NCI-H526 (cell line): ENCODE results near the gene PDE6D.

Experiments used
- DNase-seq, 2 experiments: peaks; one replicate each; lab custom pipeline; 2025; lab: John Stamatoyannopoulos, UW

The PDE6D gene

GRCh38 chr2:231707625-231707926, 73.5 kb downstream of the PDE6D start:
- DNase-seq, result peak in 1 of 2 experiments; percentile 80

GRCh38 chr2:231706731-231707624, 74.1 kb downstream of the PDE6D start:
- peak; percentile 96 to 98 for DNase-seq

DNA sequence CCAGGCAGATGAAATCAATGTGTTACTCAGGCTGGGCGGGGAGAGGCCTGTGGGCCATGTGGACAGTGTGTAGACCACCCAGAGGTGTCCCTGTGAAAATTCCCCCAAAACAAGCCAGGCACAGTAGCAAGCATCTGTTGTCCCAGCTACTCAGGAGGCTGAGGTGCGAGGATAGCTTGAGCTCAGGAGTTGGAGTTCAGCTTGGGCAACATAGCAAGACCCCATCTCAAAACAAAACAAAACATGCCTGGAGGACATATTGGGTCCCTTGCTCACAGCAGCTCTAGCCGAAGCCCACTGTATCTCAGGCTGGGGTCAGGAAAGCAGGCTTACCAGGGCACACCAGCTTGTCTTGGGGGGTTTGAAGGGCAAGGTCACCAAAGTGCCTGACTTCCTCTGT, 77.1 kb downstream of the PDE6D start:
- no peak for DNase-seq

GRCh38 chr2:231701456-231702373, 79.4 kb downstream of the PDE6D start:
- peak in 1 of 2 experiments; percentile 47 for DNase-seq

GRCh38 chr2:231699006-231699405, 82.1 kb downstream of the PDE6D start:
- no peak for DNase-seq

DNA sequence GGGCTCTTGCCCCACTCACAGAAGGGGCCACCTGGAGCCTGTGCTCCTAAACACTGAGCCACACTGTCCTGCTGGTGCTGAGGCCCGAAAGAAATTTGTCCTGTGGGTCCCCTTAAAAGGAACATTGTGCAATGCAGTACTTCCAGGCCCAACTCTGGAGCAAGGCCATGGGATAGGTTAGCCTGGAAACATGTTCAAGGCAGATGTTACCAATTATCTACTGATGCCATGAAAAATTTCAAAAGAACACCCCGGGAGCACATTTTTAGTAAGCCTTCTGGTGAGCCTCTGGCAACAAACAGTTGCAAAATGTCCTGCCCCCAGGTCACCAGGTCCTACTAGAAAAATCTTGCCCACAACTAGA, 85.1 kb downstream of the PDE6D start:
- DNase-seq, result no peak

- no peak for DNase-seq
Observed at GRCh38 chr2:231693956-231694355, 87.1 kb downstream of the PDE6D start.

DNA sequence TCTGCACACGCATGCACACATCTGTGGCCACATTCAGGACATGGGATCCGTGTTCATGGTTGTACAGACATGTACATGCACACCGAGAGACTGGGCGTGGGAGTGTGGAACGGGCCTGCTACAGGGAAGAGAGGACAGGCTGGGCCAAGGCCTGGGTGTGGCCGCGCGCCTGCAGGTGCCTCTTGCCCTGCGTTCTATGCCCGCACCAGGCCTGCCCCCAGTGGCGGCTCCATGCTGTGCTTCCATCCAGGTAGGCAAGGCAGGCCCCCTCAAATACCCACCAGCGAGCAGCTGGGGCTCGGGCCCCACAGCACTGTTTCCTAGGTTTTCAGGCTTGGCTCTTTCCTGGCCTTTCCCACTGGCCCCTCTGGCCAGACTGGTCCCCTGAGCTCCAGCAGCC, 88.2 kb downstream of the PDE6D start:
- no peak for DNase-seq

GRCh38 chr2:231691251-231691772, 89.8 kb downstream of the PDE6D start:
- DNase-seq, result no peak

- DNase-seq, result no peak
Observed at GRCh38 chr2:231689124-231689893, 91.8 kb downstream of the PDE6D start.

DNA sequence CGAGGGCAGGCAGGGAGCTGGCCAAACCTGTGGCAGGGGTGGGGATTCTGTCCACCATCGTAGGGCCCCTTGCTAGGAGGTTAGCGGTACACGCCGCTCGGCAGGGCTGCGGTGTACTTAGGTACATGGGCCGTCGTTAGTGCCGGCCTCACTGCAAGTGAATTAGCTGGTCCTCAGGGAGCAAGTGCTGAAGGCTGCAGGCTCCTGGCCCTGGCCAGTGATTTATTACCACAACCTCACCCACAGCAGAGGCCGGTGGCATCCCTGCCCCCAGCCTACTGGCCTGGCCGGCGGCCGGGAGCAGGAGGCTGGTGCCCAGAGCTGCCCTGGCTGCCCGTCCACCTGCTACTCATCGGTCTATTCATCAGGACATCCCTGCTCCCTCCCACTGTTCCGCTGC, 92.4 kb downstream of the PDE6D start:
- no peak for DNase-seq

DNA sequence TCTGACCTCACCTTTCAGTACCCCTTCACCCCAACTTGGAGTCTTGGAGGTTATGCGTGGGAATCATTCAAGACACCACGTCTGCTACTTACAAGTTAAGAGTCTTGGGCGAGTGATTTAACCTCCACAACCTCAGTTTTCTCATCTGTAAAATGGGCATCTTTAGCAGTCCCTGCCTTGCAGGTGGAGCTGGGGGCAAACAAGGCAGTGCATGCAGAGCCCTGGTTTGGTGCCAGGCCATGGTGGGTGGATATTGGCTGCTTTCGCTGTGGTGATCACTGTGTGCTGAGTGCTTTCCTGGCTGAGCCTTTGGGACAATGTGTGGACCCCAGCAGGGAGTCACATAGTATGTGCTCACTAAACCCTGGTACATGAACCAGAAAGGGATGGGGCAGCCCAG, 93.1 kb downstream of the PDE6D start:
- no peak for DNase-seq

GRCh38 chr2:231687133-231687852, 93.8 kb downstream of the PDE6D start:
- peak; percentile 43 to 81 for DNase-seq

GRCh38 chr2:231686192-231687100, 94.6 kb downstream of the PDE6D start:
- no peak for DNase-seq

DNA sequence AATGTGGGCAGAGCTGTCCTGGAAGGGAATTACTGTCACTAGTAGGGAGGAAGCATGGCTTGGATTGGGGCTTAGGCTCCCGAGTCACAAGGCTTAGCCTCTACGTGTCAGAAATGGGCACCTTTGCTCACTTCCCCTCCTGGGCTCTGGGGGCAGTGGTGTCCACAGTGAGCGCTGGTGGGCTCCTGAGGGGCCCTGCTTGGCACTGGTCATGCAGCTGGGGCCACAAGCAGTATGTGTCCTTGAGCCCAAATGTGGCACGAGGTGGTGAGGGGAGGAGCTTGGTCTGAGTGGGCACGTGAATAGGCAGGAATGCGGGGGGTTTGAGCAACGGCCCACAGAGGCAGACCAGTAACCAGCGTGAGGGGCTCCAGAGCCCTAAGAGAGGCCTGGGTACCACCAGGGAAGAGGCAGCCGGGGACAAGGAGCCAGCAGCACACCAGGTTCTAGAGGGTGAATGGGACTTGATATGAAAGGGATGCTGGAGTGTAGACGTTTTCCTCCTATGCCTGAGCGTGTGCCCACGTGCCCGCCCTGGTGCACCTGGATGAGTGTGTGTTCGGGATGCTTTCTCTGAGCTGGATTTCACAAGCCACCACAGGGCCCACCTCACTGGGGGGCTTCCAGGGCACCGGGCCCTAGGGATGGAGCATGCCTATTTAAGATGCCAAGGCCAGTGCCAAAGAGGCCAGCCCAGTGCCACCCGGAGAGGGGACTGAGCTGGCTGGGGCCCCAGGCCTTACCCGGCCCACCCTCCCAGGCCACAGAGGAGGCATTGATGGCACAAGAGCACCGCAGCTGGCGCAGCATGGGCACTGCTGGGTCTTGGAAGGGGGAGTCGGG, 95.5 kb downstream of the PDE6D start:
- DNase-seq, result no peak

- peak in 1 of 2 experiments; percentile 59 for DNase-seq
Observed at GRCh38 chr2:231684314-231685223, 96.5 kb downstream of the PDE6D start.

- DNase-seq, result no peak
Observed at GRCh38 chr2:231683292-231684235, 97.5 kb downstream of the PDE6D start.
